ENCODE data around the gene FREY1.

The FREY1 gene

DNA sequence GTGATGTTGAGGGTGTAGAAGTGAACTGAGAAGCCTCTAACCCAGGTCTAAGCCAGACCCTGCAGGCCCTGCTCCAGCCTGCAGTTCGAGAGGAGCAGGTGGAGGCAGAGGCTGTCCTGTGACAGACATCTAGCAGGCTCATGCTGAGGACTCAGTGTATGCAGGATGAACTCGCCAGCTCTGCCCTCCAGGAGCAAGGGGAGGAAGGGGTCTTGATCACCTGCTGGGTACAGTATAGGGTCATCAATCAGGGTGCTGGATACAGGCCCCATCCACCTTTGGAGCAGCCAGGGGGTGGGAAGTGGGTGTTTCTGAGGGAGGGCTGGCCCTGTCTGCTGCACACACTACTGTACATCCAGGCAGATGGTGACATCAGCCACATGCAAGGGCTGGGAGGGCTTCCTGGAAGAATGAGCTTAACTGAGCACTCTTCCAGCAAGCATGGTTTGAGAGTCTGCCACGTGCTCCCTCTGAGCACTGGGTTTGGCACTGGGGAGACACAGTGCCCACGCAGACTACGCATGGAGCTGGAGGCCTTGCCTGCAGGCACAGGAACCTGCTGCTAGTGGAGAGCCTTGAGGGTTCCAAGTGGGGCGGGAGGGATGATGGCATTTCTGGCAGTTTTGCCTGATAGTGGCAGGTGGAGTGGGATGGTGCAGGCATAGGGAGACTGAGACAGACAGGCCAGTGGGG lies 12.4 kb downstream of the FREY1 start:
- DNase-seq (ENCODE audit: low read depth in 2 of 2) = no peak

DNA sequence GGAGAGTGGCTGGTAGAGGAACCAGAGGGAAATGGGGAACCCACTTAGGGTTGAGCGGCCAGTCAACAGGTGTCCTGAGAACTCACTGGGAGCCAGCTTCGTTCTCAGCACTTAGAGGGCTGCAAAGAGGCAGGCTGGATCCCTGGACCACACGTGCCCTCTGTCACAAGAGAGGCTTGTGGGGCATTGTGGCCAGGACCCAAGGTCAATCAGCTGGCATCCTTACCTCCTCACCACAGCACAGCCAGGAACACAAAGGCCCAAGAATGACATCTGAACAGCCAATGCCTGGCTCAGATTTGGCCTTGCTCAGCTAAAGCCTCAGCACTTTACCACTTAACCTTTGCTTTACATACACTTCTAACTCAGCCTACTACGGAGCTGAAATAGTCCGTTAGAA lies 14.2 kb downstream of the FREY1 start:
- DNase-seq (ENCODE audit: low read depth in 2 of 2) = no peak

DNA sequence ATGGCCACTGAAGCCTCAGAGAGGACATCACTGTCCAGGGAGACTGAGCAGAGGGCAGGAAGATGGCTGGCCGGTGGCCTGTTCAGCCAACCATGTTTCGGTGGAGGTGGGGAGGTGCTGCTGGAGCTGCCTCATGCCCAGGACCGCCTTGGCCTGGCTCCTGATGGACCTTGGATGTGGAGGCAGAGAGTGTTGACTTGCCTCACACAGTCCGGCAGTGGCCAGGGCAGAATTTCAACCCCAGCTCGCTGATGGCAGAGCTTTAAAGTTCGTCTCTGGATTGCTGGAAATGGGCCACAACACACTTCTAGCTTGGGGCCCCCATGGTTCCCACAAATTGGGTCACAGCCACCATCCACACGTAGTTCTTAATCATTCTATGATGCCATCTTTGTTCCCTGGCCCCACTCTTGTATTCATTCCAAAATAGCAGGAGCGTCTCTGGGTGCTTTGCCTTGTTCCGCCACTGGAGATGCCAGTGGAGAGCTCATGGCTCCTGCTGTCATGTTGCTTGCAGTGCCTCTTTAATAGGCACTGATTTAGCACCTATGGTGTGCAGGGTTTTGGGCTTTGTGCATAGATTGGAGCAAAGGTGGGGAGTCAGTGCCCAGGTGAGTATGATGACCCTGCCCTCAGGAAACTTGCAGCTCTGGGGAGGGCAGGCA lies 16.1 kb downstream of the FREY1 start:
- no peak for DNase-seq (ENCODE audit: low read depth in 2 of 2)

DNA sequence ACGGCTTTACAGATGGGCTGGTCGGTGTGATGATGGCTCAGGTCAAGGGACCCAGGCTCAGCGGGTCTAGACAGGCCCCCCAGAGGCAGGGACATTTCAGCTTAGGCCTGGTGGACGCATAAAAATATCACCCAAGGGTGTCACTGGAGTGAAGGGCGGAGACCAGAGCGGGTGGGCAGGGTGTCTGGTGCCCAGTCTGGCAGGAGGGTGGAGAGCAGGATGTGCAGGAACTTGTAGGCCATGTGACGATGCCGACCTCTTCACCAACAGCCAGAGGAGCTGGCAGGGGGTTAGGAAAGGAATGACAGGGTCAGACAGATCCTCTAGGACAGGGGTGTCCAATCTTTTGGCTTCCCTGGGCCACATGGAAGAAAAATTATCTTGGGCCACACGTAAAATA lies 17.1 kb downstream of the FREY1 start:
- no peak for DNase-seq (ENCODE audit: low read depth in 2 of 2)

DNA sequence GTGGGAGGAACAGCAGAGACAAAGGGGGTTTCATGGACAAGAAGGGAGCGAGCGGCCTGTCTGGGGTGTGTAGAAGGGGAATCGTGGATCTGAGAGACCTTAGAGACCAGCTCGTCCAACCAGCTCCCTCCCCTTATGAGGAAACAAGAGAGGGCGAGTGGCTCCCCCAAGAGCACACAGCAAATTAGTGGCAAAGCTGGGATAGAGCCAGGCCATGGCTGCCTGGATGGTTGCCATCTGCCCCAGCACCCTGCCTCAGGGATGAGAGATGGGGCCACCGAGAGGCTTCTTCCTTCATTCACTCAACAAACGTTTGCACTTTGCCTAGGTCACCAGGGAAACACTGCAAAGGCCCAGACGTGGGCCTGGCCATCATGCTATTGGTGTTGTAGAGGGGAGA lies 17.5 kb downstream of the FREY1 start:
- DNase-seq (ENCODE audit: low read depth in 2 of 2) = no peak

DNA sequence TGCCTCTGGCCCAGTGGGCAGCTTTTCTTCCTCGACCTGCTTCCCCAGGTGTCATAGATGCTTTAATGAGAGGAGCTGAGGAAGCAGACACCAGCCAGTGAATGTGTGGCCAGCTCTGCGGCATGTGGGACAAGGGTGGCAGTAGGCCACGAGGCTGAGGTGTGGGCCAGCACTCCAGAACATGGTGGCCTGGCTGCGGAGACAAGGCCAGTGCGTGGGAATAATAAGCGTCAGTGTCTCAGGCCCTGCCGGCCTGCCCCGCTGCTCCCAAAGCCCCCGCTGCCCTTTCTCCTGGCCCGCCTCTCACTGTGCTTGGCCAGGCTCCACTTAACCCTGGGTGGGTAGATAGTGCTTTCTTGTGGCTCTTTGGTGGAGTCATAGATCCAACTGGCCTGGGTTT lies 19.5 kb downstream of the FREY1 start:
- DNase-seq (ENCODE audit: low read depth in 2 of 2) = no peak

DNA sequence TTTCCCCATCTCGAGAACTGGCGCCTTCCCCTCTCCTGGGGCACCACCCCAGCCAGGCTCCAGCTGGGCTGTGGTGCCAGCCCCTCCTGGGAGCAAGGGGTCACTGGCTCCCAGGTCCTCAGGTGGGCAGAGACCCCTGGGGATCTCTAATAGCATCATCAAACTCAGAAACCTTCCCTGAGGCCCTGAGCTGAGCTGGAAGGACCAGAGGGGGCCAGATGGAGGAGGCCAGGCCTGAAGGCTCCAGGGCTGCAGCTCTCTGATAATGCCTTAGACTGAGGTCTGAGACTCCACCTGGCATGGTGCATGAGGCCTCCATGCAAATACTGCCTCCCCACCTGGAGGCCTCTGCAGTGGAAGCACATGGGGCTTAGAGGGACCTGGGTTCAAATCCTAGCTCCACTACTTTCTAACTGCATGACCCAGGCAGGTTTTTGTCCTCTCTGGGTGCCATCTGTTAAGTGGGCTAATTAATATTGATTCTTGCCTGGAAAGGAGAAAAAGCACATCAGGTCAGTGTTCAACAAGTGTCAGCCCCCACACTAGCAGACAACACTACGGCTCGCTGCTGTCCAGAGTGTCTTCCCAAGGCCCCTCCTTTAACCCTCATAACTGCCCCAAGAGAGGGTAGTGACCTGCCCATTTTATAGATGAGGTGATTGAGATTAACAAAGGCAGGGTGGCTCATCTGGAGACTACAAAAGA lies 20.1 kb downstream of the FREY1 start:
- DNase-seq (ENCODE audit: low read depth in 2 of 2) = no peak

DNA sequence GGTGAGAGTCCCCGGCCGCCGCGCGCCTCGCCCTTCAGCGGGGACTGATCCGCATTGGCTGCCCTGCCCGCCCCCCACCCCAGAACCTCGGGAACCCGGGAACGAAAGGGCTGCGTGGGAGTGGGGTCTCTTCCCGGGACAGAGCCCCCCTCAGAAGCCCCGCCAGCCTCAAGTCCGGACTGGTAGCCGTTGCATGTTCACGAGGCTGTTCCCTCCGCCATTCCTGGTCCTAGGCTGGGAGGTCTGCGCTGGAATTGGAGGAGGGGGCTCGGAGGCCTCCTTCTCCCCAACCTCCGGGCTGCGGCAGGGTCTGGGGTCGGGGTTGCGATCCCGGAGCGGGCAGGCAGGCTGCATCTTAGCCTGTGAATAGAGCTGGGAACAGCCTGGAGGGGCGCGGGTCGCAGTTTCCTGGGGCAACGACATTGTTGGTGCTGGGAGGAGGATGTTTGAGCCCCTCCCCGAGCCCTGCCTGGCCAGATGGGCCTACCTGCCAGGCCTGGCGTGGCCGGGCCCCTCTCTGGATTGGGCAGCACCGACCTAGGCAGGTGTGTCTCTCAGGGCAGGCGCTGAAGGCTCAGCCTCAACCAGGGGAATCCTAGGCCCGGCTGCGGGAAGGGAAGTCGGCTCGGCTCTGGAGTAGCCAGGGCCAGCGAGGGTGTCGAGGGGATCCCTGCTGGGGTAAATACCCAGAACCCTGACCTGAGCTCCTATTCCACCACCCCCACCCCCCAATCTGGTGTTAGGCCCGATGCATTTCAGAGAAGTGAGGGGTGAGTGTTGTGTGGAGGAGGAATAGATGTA lies 20.9 kb downstream of the FREY1 start:
- DNase-seq (ENCODE audit: low read depth in 2 of 2) = no peak

DNA sequence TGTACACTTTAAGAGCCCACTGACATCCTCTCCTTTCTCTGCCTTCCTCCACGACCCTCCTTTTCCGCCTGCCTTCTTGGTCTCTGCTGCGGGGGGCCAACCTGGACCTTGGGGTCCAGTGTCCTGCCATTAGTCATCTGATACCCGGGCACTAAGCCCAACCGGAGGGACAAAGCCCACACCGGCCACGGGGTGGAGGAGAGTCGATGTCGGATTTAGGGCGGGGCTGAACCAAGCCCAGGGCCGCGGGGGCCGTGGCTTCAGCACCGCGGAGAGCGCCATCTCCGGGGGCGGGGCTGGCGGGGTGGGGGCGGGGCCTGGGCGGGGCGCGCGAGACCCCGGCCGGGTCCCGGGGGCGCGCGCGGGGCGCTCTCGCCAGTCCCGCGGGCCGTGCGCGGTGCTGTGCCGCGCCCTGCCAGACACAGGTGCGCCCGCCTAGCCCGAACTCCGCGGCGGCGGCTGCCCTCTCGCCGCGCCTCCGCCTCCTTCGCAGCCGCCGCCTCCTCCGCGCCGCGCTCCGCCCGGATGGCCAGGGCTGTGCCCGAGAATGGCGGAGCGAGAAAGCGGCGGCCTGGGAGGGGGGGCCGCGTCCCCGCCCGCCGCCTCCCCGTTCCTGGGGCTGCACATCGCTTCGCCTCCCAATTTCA lies 21.7 kb downstream of the FREY1 start, which contains the start of gene MAPK8IP1:
Gene MAPK8IP1, plus strand, starts transcription at position 378 of the 647 bp plus-strand sequence. Its CDS starts 170 bp downstream, at position 548.
- peak in 1 of 2 donors; percentile 6 for DNase-seq (ENCODE audit: low read depth in 2 of 2)

DNA sequence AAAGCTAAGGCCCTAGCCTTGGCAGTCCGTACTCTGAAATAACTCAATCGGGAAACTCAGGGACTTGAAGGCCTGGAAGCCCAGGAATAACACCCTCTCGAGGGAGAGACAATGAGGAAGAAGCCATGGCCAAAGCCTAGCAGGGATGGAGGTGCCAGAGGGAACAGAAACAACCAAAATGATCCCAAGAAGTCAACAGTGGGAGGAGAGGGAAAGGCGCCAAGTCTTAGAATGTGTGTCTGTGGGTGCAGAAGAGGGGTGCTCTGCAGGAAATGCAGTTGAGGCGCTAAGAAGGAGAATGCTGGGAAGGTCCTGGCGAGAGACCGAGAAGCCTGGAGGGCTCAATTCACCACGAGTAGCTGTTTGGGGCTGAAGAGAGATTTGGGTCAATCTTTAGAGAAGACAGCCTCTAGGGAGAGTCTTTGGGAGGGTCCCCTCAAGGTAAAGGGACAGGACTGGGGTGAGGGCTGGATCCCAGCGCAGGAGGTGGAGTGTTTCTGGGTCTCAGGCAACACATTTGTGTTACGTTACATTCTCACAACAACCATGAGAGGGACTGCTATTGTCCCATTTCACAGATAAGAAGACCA lies 22.4 kb downstream of the FREY1 start:
- no peak for DNase-seq (ENCODE audit: low read depth in 2 of 2)

DNA sequence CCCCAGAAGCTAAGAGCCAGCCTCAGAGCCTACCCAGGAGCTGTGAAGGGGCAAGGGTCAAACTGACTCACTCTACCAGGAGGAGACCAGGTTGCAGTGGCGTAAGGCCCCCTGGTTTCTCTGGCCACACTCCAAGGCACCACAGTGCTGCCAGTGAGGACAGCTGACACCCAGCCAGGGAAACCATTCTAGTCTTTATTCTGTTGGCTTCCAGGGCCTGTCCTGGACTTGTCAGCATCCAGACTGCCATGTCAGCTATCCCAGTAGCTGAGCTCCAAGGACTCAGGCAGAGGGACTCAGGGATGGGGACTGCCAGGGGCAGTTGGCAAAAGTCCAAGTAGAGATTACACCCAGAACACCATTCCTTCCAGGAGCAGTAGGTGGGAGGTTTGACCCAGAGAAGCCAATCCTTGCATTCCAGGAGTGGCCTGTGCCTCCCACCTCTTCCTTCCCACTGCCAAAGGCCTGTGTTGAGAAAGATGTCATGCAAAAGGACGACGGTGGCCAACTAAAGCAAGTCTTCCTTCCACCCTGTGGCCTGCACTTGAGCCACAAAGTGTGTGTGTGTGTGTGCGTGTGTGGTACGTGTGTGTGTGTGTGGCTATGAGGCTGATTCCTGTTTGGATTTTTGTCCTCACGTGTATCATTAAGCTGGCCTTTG lies 25.2 kb downstream of the FREY1 start:
- no peak for DNase-seq (ENCODE audit: low read depth in 2 of 2)

DNA sequence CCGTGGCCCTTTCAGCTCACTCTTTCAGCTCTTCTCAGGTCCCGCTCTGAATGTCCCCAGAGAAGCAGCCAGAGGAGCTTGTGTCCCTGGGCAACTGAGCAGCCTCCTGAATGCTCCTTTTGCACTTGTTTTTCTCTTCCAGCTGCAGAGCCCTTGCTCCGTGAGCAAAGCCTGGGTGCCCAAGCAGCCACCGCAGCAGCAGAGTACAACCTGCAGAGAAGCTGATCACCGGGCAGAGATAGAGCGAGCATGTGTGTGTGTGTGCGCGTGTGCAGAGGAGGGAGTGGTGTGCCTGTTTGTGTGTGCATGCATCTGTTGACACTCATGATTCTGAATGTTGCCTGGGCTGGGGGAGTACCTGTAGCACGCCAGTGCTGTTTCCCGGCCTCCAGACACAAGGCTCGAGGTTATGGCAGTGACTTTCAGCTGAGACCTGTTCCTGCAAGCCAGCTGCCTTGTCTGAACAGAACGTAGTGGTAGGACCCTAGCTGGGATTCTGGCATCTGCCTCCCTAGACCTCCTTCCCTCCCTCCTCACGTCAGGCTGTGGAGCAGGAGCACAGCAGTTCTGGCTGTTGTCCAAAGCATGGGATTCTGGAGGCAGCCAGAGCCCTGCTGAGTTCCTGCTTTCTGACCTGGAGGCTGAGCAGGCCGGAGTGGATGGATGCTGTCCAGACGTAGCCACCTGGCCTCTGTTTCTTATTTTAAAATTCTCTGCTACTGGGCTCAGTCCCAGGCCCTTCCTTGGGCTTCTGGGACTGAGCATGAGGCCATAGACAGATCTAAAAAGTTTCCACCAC lies 26.1 kb downstream of the FREY1 start:
- no peak for DNase-seq (ENCODE audit: low read depth in 2 of 2)

DNA sequence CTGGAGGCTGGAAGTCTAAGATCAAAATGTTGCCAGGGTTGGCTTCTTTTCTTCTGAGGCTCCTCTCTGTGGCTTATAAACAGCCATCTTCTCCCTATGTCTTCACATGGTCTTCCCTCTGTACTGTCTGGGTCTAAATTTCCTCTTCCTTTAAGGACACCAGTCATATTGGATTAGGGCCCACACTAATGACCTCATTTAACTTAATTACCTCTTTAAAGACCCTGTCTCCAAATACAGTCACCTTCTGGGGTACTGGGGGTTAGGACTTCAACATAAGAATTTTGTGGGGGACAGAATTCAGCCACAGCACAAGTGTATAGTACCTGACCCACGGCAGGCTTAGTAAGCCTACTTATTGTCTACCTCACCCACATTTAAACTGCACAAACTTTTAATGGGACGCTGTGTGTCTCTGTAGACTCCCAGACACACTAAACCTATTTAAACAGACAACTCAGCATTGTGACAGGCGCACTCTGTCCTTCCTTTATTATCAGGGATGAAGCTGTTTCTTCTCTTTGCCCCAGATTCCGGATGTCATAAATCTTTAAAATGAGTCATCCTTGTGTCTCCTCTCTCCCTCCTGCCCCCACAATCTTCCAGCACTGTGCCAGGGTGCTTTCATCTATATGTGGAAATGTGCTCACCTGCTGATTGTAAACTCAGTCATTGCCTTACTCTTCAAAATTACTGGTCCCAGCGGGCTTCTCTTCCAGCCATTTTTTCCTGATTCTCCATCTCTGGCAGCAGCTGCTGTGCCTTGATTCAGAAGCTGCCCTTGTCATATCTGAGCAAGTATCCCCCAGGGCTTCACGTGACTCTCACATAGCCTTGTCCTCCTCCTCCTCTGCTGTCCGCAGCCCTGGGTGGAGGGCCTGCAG lies 27.0 kb downstream of the FREY1 start:
- DNase-seq (ENCODE audit: low read depth in 2 of 2) = no peak

DNA sequence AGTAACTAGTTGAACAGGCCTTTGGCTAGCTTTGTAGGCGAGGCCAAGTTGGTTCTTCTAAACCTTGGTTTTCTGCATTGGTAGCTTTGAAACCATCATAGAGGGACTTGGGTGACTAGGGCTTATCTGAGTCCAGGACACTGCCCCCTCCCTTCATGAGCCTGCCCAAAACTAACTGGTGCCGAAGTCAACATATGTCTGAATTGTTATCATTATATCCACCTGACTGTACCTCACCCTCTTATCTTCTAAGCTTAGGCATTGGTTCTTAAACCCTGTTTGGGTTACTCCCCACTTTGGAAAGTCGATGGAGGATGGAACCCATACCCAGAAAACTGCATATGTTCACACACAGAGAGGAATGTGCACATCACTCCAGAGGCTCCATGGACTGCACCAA lies 29.2 kb downstream of the FREY1 start:
- no peak for DNase-seq (ENCODE audit: low read depth in 2 of 2)

DNA sequence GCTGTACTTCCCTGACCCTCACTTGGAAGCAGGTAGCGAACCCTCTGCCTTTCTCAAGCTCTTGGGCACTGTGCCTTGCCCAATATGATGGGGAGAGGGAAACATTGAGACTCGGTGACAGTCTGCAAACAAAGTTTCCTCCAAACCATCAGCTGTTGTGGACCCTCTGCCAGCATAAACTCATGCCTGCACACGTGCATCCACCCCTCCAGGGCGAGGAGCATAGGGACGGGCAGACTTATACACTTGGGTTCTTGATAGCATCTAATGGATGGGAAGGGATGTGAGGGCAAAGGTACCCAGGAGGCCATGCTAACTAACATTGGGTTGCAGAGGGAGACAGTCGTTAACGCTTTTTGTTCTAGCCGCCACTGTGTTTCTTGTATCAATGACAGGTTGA lies 29.9 kb downstream of the FREY1 start:
- DNase-seq (ENCODE audit: low read depth in 2 of 2) = no peak

DNA sequence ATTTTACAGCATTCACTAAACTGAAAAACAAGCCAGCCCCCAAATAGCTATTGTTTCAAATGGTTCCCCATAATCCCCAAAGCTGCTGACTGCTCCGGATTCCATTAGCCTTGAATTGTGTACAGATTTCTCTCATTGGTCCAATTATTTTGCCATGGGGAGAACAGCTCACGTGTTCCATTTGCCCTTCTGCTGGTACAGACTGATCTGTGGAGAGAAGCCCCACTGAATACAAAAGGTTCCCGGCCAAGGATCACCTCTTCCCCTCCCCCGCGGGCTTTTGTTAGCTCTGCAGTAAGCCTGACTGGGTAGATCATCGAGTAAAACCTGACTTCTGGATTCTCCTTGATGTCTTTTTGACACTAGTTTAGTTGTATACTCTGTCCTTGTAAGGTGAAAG lies 30.7 kb downstream of the FREY1 start:
- no peak for DNase-seq (ENCODE audit: low read depth in 2 of 2)

DNA sequence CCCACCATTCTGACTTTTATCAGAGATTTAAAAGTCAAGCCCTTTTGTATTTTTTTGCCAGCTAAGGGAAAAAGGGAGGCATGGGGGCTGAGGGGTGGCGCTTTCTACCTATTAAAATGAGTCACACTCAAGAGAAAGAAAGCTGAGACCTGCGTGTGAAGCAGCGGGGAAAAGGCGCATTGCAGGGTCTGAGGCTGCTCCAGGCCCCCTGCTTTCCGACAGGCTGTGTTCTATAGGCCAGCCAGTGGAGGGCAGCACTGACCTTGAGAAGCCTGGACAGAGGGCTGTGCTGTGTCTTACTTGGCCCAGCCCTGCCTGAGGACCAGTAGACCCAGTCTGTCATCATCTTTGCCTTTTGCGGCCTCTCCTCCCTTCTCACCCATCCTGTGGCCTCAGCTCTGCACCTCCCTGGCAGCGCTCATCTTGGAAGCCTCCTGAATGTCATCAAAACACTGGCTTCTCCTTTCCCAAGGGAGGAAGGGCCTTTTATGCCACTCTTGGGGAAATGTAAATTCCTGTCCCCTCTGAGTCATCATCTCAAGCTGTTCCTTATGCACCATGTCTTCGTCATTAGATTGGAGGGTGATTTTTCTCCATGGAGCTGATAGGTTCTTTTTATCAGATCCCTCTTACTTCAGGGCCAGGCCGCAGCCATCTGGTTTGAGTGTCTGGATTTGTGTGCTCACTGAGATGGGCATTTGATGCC lies 34.3 kb downstream of the FREY1 start:
- no peak for DNase-seq (ENCODE audit: low read depth in 2 of 2)

DNA sequence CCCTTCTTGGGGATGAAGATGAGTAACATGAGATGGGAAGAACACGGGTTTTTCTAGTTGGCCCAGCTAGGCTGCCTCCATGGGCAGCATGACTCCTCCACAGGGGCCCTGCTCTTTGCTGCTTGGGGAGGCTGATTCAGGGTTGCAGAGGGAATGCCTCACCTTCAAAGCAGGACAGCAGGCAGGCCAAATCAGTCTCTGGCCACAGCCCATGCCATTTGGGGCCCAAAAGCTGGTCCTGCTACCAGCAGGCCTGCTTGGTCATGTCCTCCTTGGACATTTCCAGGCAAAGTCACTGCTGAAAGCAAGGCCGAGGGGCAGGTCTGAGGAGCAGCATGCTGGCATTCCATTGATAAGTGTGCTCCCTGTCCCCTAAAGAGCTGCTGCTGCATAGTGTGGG lies 35.4 kb downstream of the FREY1 start:
- no peak for DNase-seq (ENCODE audit: low read depth in 2 of 2)

Data from activated CD8-positive, alpha-beta memory T cell treated with anti-CD3 and anti-CD28 coated beads for 4 hours (primary cell).